Measurements from ENCODE around the gene RAD54L2.

DNA sequence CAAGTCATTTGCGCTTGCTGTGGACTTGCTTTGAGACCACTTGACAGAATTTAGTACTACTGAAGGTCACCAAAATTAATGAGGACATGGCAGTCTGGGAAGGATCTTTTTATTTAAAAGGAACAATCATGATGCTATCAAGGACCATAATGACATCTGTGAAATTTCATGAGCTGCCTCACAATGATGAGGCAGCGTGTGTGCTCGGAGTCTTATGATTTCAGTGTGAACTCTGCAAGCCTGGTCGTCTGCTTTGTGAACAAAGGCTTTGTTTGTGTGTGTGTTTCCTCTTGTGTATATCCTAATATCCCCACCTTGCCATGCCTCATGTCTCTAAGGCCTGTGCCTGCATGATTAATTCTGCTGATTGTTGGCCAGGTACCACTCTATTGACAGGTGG lies 46.7 kb downstream of the RAD54L2 start:
- TF ChIP-seq, protein P1, sequence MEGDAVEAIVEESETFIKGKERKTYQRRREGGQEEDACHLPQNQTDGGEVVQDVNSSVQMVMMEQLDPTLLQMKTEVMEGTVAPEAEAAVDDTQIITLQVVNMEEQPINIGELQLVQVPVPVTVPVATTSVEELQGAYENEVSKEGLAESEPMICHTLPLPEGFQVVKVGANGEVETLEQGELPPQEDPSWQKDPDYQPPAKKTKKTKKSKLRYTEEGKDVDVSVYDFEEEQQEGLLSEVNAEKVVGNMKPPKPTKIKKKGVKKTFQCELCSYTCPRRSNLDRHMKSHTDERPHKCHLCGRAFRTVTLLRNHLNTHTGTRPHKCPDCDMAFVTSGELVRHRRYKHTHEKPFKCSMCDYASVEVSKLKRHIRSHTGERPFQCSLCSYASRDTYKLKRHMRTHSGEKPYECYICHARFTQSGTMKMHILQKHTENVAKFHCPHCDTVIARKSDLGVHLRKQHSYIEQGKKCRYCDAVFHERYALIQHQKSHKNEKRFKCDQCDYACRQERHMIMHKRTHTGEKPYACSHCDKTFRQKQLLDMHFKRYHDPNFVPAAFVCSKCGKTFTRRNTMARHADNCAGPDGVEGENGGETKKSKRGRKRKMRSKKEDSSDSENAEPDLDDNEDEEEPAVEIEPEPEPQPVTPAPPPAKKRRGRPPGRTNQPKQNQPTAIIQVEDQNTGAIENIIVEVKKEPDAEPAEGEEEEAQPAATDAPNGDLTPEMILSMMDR (IDR thresholded peaks at IDR 0.05) = no peak
- no peak for TF ChIP-seq POLR2A (IDR thresholded peaks at IDR 0.05)
- TF ChIP-seq EP300 (IDR thresholded peaks at IDR 0.05) = no peak
- TF ChIP-seq POLR2AphosphoS5 (IDR thresholded peaks at IDR 0.05) = no peak

All from suprapubic skin (tissue), 4 donors.